Keratinocyte (primary cell): ENCODE measurements around the gene GFPT2.

Experiments used
- EZH2 ChIP-seq: IDR thresholded peaks from one replicate; pipeline ENCODE4 v1.6.1; 2012; ENCODE audit warnings: inconsistent platforms, mild to moderate bottlenecking, low read length, moderate library complexity
- TF ChIP-seq, protein P1 (sequence below), 3 experiments: IDR thresholded peaks in 1 of 3; conservative IDR thresholded peaks in 1 of 3; optimal IDR thresholded peaks in 1 of 3; 2 replicates in 2 of 3; 3 replicates in 1 of 3; pipeline versions ENCODE3 to v1.5.1; 2011; ENCODE audit warnings: low read length in 3 of 3, mild to moderate bottlenecking in 3 of 3, moderate library complexity in 2 of 3, control low read depth in 1 of 3, inconsistent platforms in 1 of 3; ENCODE audit not compliant: insufficient read depth in 2 of 3; ENCODE audit errors: extremely low read depth in 1 of 3

DNA sequence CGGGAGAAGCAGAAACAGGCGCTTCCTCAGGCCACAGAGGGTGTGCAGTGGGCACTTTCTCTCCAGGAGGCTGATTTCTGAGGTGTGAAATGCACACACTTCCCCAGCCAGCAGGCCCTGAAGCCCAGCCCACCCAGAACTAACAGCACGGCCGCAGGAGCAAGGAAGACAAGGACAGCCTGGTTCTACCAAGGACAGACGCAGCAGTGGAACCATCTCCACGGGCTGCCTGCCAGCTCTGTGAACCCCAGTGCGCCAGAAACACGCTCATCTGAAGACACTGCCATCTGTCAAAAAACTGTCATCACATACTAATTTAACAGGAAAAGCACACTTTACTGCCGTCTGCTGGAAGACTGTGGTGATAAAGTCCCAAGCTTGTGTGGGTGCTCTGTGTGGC is 102.0 kb downstream of the GFPT2 start:
- TF ChIP-seq, protein P1, sequence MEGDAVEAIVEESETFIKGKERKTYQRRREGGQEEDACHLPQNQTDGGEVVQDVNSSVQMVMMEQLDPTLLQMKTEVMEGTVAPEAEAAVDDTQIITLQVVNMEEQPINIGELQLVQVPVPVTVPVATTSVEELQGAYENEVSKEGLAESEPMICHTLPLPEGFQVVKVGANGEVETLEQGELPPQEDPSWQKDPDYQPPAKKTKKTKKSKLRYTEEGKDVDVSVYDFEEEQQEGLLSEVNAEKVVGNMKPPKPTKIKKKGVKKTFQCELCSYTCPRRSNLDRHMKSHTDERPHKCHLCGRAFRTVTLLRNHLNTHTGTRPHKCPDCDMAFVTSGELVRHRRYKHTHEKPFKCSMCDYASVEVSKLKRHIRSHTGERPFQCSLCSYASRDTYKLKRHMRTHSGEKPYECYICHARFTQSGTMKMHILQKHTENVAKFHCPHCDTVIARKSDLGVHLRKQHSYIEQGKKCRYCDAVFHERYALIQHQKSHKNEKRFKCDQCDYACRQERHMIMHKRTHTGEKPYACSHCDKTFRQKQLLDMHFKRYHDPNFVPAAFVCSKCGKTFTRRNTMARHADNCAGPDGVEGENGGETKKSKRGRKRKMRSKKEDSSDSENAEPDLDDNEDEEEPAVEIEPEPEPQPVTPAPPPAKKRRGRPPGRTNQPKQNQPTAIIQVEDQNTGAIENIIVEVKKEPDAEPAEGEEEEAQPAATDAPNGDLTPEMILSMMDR (optimal IDR thresholded peaks at IDR 0.05 in 1 of 3, IDR thresholded peaks at IDR 0.05 in 1 of 3, conservative IDR thresholded peaks at IDR 0.05 in 1 of 3; ENCODE audit: extremely low read depth in 1 of 3, insufficient read depth in 2 of 3, low read length in 3 of 3), result no peak
- no peak for TF ChIP-seq EZH2
